HEK293 (cell line): Measurements from ENCODE around the gene PLA2G4C.

Experiments used
- SALL2 ChIP-seq: fragments of 450-650 bp; formaldehyde crosslinking; IDR thresholded peaks from 2 replicates; pipeline ENCODE4 v1.5.0; 2017; ENCODE audit warnings: missing biosample characterization, mild to moderate bottlenecking, missing genetic modification characterization, borderline replicate concordance
- TCF7L2 ChIP-seq: IDR thresholded peaks from 2 replicates; pipeline ENCODE4 v1.6.1; 2011; ENCODE audit warnings: low read depth, mild to moderate bottlenecking, inconsistent platforms, low read length, moderate library complexity, borderline replicate concordance
- ZFP3 ChIP-seq: fragments of 450-650 bp; formaldehyde crosslinking; IDR thresholded peaks from 2 replicates; pipeline ENCODE4 v1.5.1; 2016; ENCODE audit warnings: low read depth, missing biosample characterization, missing genetic modification characterization
- ZNF26 ChIP-seq: fragments of 450-650 bp; formaldehyde crosslinking; IDR thresholded peaks from 2 replicates; pipeline ENCODE4 v1.5.1; 2016; ENCODE audit warnings: missing biosample characterization, missing genetic modification characterization
- TF ChIP-seq, protein P1 (sequence below): fragments of 450-650 bp; formaldehyde crosslinking; IDR thresholded peaks from 2 replicates; pipeline ENCODE4 v1.5.1; 2016; ENCODE audit warnings: missing biosample characterization, missing genetic modification characterization, borderline replicate concordance

DNA sequence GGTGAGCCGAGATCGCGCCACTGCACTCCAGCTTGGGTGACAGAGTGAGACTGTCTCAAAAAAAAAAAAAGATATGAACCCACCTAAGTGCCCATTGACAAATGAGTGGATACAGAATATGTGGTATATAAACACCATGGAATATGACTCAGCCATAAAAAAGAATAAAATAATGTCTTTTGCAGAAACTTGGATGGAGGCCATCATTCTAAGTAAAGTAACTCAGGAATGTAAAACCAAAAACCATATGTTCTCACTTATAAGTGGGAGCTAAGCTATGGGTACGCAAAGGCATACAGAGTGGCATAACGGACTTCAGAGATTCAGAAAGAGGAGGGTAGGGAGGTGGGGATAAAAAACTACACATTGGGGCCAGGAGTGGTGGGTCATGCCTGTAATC is 29.5 kb downstream of the PLA2G4C start:
- TF ChIP-seq ZFP3 (tag by site-specific recombination) (no peak), SALL2 (tag by site-specific recombination) (no peak), ZNF26 (tag by site-specific recombination) (no peak), TCF7L2 (no peak)
- TF ChIP-seq, protein P1, sequence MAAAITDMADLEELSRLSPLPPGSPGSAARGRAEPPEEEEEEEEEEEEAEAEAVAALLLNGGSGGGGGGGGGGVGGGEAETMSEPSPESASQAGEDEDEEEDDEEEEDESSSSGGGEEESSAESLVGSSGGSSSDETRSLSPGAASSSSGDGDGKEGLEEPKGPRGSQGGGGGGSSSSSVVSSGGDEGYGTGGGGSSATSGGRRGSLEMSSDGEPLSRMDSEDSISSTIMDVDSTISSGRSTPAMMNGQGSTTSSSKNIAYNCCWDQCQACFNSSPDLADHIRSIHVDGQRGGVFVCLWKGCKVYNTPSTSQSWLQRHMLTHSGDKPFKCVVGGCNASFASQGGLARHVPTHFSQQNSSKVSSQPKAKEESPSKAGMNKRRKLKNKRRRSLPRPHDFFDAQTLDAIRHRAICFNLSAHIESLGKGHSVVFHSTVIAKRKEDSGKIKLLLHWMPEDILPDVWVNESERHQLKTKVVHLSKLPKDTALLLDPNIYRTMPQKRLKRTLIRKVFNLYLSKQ (tag by site-specific recombination) = no peak
